ENCODE measurements around the gene POLR1E.

The POLR1E gene

DNA sequence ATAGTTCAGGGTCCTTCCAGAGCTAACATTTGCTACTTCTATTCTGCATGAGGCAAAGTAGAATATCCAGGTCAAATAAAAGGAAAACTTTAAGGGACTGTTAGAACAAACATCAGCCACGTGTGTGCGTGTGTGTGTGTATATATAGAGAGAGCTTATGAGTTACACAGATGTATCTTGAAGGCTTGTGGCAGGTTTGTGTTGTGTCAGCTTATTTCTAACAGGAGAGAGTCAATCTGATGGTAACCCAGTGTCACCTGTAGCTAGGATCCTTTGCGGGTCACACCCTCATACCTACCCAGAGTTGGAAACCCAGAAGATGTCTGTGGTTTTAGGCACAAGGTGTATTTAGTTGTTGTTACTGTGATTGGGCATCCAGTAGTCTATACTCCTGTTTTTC, 12.7 kb downstream of the POLR1E start:
- no peak for TF ChIP-seq CTCF (IDR thresholded peaks at IDR 0.05; ENCODE audit: low read depth, low read length)
- no peak for DNase-seq (ENCODE audit: extremely low read depth, low read depth)

DNA sequence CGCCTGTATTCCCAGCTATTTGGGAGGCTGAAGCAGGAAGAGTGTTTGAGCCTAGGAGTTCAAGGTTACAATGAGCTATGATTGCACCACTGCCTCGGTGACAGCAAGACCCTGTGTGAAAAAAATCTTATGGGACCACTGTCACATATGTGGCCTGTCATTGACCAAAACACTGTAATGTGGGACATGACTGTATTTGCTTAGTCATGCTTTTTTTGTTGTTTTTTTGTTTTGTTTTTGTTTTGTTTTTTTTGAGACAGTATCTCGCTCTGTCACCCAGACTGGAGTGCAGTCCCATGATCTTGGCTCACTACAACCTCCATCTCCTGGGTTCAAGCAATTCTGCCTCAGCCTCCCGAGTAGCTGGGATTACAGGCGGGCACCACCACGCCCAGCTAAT, 13.5 kb downstream of the POLR1E start:
- no peak for TF ChIP-seq CTCF (IDR thresholded peaks at IDR 0.05; ENCODE audit: low read depth, low read length)
- DNase-seq (ENCODE audit: extremely low read depth, low read depth): no peak

DNA sequence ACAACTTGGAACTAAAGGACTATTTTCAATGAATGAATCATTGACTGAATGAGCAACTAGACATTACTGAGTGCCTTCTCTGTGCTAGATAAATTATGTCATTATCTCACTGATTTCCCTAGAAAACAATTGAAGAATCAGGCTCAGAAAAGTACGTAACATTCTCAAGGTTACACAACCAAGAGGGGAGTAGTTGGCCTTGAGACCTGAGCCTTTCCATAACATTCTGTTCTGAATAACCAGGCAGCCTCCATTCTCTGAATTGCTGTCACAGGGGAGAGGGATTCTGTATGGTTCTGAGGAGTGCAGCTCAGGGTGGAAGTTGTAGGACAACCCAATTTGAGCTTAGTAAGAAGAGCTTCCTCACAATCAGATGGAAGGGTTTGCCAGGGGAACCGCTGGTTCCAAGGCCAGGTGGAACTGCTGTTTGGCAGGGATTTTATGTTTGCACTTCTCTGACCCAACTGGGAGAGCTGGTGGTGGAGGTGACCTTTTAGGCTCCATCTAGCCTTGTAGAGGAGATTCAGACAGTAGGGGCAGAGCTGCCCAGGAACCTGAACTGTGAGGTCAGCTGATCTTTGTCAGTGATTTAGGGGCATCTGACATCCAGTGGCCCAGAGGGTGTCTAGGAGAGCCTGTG, 16.3 kb downstream of the POLR1E start:
- no peak for TF ChIP-seq CTCF (IDR thresholded peaks at IDR 0.05; ENCODE audit: low read depth, low read length)
- no peak for DNase-seq (ENCODE audit: extremely low read depth, low read depth)

DNA sequence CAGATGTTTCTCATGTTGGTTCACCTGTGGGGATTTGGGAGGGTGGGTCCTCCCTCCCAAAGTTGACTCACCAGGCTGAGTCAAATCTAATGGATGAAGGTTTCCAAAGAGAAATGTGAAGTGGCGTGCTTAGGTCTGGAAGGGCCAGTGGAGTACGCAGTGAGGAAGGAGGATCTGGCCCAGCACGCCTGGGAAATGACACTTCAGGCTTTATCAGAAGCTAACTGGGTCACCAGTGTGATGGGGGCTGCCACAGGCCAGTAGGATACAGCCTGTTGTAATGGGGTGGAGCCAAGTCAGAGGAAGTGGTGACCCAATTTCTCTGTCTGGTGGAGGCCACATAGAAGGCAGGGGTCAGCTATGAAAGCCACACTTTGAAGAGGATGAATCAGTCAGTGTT, 18.0 kb downstream of the POLR1E start:
- DNase-seq (ENCODE audit: extremely low read depth, low read depth): no peak
- no peak for TF ChIP-seq CTCF (IDR thresholded peaks at IDR 0.05; ENCODE audit: low read depth, low read length)

GRCh38 chr9:37504605-37505004, 18.9 kb downstream of the POLR1E start:
- DNase-seq (ENCODE audit: extremely low read depth, low read depth): no peak
- TF ChIP-seq CTCF (IDR thresholded peaks at IDR 0.05; ENCODE audit: low read depth, low read length): no peak

- TF ChIP-seq CTCF (IDR thresholded peaks at IDR 0.05; ENCODE audit: low read depth, low read length): no peak
- no peak for DNase-seq (ENCODE audit: extremely low read depth, low read depth)
These were observed 21.9 kb downstream of the POLR1E start for GRCh38 chr9:37507566-37508134.

DNA sequence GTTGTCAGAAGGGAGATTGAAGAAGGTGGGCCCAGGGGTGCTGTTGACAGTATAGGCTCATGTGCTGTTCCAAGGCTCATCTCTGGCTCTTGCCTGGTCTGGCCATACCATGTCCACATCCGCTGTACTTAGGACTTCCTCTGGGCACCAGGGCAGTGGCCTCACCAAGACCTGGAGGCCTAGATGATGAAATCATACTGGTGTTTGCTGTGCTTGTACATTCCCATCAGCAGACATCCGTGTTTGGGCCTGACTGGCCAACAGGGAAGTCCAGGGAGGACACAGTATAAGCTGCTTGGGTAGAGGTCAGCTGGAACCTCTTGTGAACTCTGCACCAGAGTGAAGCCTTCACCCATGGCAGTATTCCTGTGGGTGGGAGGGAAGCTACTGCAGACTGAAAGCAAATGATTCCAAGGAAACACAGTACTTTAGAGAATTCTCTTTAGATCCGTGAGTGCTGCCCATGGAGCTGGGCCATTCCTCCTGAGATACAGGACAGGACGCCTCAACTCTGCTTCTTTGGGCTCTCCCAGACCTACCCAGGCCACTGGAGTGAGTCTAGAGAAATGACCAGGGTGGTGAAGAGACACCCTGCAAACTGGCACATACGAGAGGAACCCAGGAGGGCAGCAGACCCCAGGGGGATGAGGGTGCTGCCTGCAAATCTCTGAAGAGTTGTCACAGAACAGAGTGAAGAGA, 22.5 kb downstream of the POLR1E start:
- DNase-seq (ENCODE audit: extremely low read depth, low read depth): no peak
- no peak for TF ChIP-seq CTCF (IDR thresholded peaks at IDR 0.05; ENCODE audit: low read depth, low read length)

All from AG09319 (cell line).